IMR-90 (cell line): ENCODE results near the gene TCF20.

Experiments used
- BHLHE40 ChIP-seq: fragments of 150-350 bp; IDR thresholded peaks from 2 replicates; pipeline ENCODE4 v1.6.1; 2016; ENCODE audit warnings: mild to moderate bottlenecking, low read depth, low read length
- CHD1 ChIP-seq: IDR thresholded peaks from 2 replicates; pipeline ENCODE4 v1.6.1; 2012; ENCODE audit warnings: low read depth, low read length, improper control_type of control experiment
- CTCF ChIP-seq: conservative IDR thresholded peaks from 2 replicates; pipeline ENCODE4 v1.5.1; 2012; ENCODE audit warnings: mild to moderate bottlenecking, low read depth, low read length, improper control_type of control experiment
- ELK1 ChIP-seq: fragments of 150-350 bp; IDR thresholded peaks from 2 replicates; pipeline ENCODE4 v1.6.1; 2016; ENCODE audit warnings: low read depth, mild to moderate bottlenecking, low read length, moderate library complexity, borderline replicate concordance
- FOS ChIP-seq: fragments of 150-350 bp; IDR thresholded peaks from 2 replicates; pipeline ENCODE4 v1.6.1; 2016; ENCODE audit warnings: low read depth, low read length
- MXI1 ChIP-seq: IDR thresholded peaks from 2 replicates; pipeline ENCODE4 v1.6.1; 2012; ENCODE audit warnings: low read depth, mild to moderate bottlenecking, low read length, moderate library complexity, borderline replicate concordance
- NFE2L2 ChIP-seq: fragments of 150-350 bp; IDR thresholded peaks from 2 replicates; pipeline ENCODE4 v1.6.1; 2016; ENCODE audit warnings: low read depth, mild to moderate bottlenecking, low read length
- POLR2A ChIP-seq: IDR thresholded peaks from 2 replicates; pipeline ENCODE4 v1.6.1; 2012; ENCODE audit warnings: mild to moderate bottlenecking, low read depth, low read length
- RFX5 ChIP-seq: IDR thresholded peaks from 2 replicates; pipeline ENCODE4 v1.8.0; 2012; ENCODE audit warnings: low read depth, mild to moderate bottlenecking, low read length, moderate library complexity
- USF2 ChIP-seq: fragments of 150-350 bp; IDR thresholded peaks from 2 replicates; pipeline ENCODE4 v1.6.1; 2017; ENCODE audit warnings: mild to moderate bottlenecking, antibody characterized with exemption, low read length, low read depth

GRCh38 chr22:42314709-42315391 lies 44.4 kb upstream of the TCF20 start:
- TF ChIP-seq RFX5 (no peak), BHLHE40 (no peak), CHD1 (no peak), NFE2L2 (no peak), CTCF (no peak), POLR2A (no peak), ELK1 (no peak), MXI1 (no peak), USF2 (no peak), FOS (no peak)
